Endothelial cell of umbilical vein (primary cell): ENCODE measurements around the gene MYH16. TPM values are rescaled to one million over a fixed set of nuclear protein-coding genes. Genes with fewer than 3 reads are reported as not detected.

ENCODE experiments used
- BruUV-seq: library from RNA; stranded (reverse); fragments of 400-500 nt; replicated peaks from 2 replicates; lab custom pipeline; 2021; lab: Mats Ljungman, UMichigan
- CTCF ChIA-PET: fragments of 300-600, 350-600 bp; sonication (Branson Sonifier 250); formaldehyde crosslinking; loops from one replicate; lab custom pipeline; 2021; ENCODE audit warnings: antibody characterized with exemption, inconsistent platforms; lab: Charles Lee
- POLR2A ChIA-PET: fragments of 300-600, 350-600 bp; sonication (Branson Sonifier 250); formaldehyde crosslinking; loops from one replicate; lab custom pipeline; 2021; ENCODE audit warnings: antibody characterized with exemption, inconsistent platforms; lab: Charles Lee
- DNase-seq: peaks from one replicate; pipeline ENCODE4 v3.0.0-alpha.2; 2011; ENCODE audit warnings: low read depth, low spot score
- FAIRE-seq: peaks from 2 replicates; lab custom pipeline; 2011; peaks lifted over from hg19 to GRCh38; lab: Jason Lieb, UNC
- H2AFZ ChIP-seq: 2 replicates; pipeline ENCODE4 v1.6.0; 2012; ENCODE audit warnings: low read depth, low read length, control low read depth, inconsistent platforms
- H3K27ac ChIP-seq: 2 replicates; pipeline ENCODE4 v1.5.1; 2011; ENCODE audit warnings: low read depth, mild to moderate bottlenecking, control low read depth, low read length, moderate library complexity; ENCODE audit not compliant: insufficient read depth
- H3K27me3 ChIP-seq, 2 experiments: 2 replicates each; pipeline versions ENCODE4 v1.6.0 to v1.6.1; 2011; ENCODE audit warnings: low read length in 2 of 2, mixed read lengths in 1 of 2; ENCODE audit not compliant: control insufficient read depth in 2 of 2, insufficient read depth in 2 of 2
- H3K36me3 ChIP-seq, 2 experiments: 2 replicates in 1 of 2; 3 replicates in 1 of 2; pipeline ENCODE4 v1.5.1; 2011; ENCODE audit warnings: low read length in 2 of 2, mild to moderate bottlenecking in 1 of 2, moderate library complexity in 1 of 2; ENCODE audit not compliant: control insufficient read depth in 2 of 2, insufficient read depth in 2 of 2; ENCODE audit errors: extremely low read depth in 1 of 2
- H3K4me1 ChIP-seq: 3 replicates; pipeline ENCODE4 v1.5.1; 2011; ENCODE audit warnings: mild to moderate bottlenecking, low read length; ENCODE audit not compliant: control insufficient read depth, insufficient read depth; ENCODE audit errors: extremely low read depth
- H3K4me2 ChIP-seq: 2 replicates; pipeline ENCODE4 v1.6.1; 2011; ENCODE audit warnings: low read length, control low read depth, mixed read lengths; ENCODE audit not compliant: insufficient read depth
- H3K4me3 ChIP-seq, 3 experiments: fragments of 200-600 bp in 1 of 3; sonication (generic), shearing (Covaris generic) in 1 of 3; replicated peaks in 1 of 3; 2 replicates each; pipeline ENCODE4 v1.5.1; 2011 to 2016; ENCODE audit warnings: control low read depth in 3 of 3, low read length in 3 of 3, mild to moderate bottlenecking in 2 of 3, inconsistent platforms in 1 of 3, low read depth in 1 of 3, moderate library complexity in 1 of 3; ENCODE audit not compliant: insufficient read depth in 1 of 3
- H3K79me2 ChIP-seq: 2 replicates; pipeline ENCODE4 v1.6.0; 2012; ENCODE audit warnings: low read length, inconsistent platforms; ENCODE audit not compliant: control insufficient read depth, insufficient read depth
- H3K9ac ChIP-seq: replicated peaks from 2 replicates; pipeline ENCODE3; 2011; ENCODE audit warnings: low read length, control low read depth; ENCODE audit not compliant: insufficient read depth; ENCODE audit errors: extremely low read depth
- H3K9me1 ChIP-seq: replicated peaks from 3 replicates; pipeline ENCODE4 v1.6.0; 2011; ENCODE audit warnings: mild to moderate bottlenecking, low read length; ENCODE audit not compliant: control insufficient read depth, insufficient read depth; ENCODE audit errors: extremely low read depth
- H3K9me3 ChIP-seq: replicated peaks from 2 replicates; pipeline ENCODE4 v1.5.1; 2012; ENCODE audit warnings: low read length, inconsistent platforms; ENCODE audit not compliant: control insufficient read depth, insufficient read depth
- H4K20me1 ChIP-seq: replicated peaks from 2 replicates; pipeline ENCODE3; 2011; ENCODE audit warnings: mild to moderate bottlenecking, low read length; ENCODE audit not compliant: control insufficient read depth, insufficient read depth; ENCODE audit errors: extremely low read depth
- EZH2 ChIP-seq: IDR thresholded peaks from 2 replicates; pipeline ENCODE4 v1.6.1; 2012; ENCODE audit warnings: borderline replicate concordance, low read depth, mild to moderate bottlenecking, moderate library complexity, low read length, inconsistent platforms; ENCODE audit not compliant: severe bottlenecking
- FOS ChIP-seq: IDR thresholded peaks from 2 replicates; pipeline ENCODE4 v1.6.1; 2011; ENCODE audit warnings: mild to moderate bottlenecking, low read length, moderate library complexity, borderline replicate concordance; ENCODE audit not compliant: insufficient read depth
- GATA2 ChIP-seq: IDR thresholded peaks from 2 replicates; pipeline ENCODE4 v1.7.0; 2011; ENCODE audit warnings: low read depth, mild to moderate bottlenecking, moderate library complexity, mixed read lengths, low read length; ENCODE audit not compliant: insufficient read length, insufficient read depth
- JUN ChIP-seq: IDR thresholded peaks from 2 replicates; pipeline ENCODE4 v1.6.1; 2011; ENCODE audit warnings: borderline replicate concordance, low read depth; ENCODE audit not compliant: insufficient read length, insufficient read depth
- MAX ChIP-seq: IDR thresholded peaks from 2 replicates; pipeline ENCODE4 v1.6.1; 2011; ENCODE audit not compliant: insufficient read depth, insufficient read length
- MYC ChIP-seq: IDR thresholded peaks from one replicate; pipeline ENCODE4 v1.6.1; 2011; ENCODE audit warnings: mild to moderate bottlenecking, low read depth, low read length
- POLR2A ChIP-seq: IDR thresholded peaks from 2 replicates; pipeline ENCODE4 v1.6.1; 2012; ENCODE audit warnings: low read depth, mild to moderate bottlenecking, control low read depth, low read length
- POLR2AphosphoS5 ChIP-seq: IDR thresholded peaks from 2 replicates; pipeline ENCODE4 v1.6.1; 2012; ENCODE audit warnings: low read depth, mild to moderate bottlenecking, control low read depth, low read length, moderate library complexity; ENCODE audit not compliant: insufficient read depth
- dilution Hi-C: fragments of 300-500 bp; cut with MboI; formaldehyde crosslinking; loops from one replicate; pipeline ENCODE4 v1.15.0; 2019; ENCODE audit warnings: low sequenced_read_pairs; ENCODE audit not compliant: extremely low pct_ligation_motif_present
- intact Hi-C: fragments of 100-400 bp; cut with micrococcal nuclease; formaldehyde crosslinking; loops from one replicate; pipeline ENCODE4 v1.10.0; 2022
- polyA plus RNA-seq, 4 experiments: library from polyadenylated mRNA; depleted of rRNA in 3 of 4; stranded (reverse) in 3 of 4; unstranded in 1 of 4; fragments of >200 nt; gene quantifications; 2 replicates each; pipeline versions ENCODE4 v1.2.1 to v1.2.3, GENCODE V29; 2011 to 2012; ENCODE audit warnings: missing spikeins in 1 of 4
- total RNA-seq: library from RNA; stranded (reverse); gene quantifications from 2 replicates; pipeline ENCODE4 v1.2.3, GENCODE V29; 2021
- TF ChIP-seq, protein P1 (sequence below), 2 donors: IDR thresholded peaks; 1 replicate in 1 of 2; 2 replicates in 1 of 2; pipeline ENCODE4 v1.5.1; 2011; ENCODE audit warnings: low read length in 2 of 2, mild to moderate bottlenecking in 2 of 2, moderate library complexity in 2 of 2, control low read depth in 1 of 2, inconsistent platforms in 1 of 2, low read depth in 1 of 2; ENCODE audit not compliant: insufficient read depth in 1 of 2; ENCODE audit errors: extremely low read depth in 1 of 2

Gene MYH16
- total and polyA plus RNA-seq, 2 donors (not counting 3 experiments of a cell fraction or from before 2014, with no cell fraction given): 0.01 to 0.11 TPM

DNA sequence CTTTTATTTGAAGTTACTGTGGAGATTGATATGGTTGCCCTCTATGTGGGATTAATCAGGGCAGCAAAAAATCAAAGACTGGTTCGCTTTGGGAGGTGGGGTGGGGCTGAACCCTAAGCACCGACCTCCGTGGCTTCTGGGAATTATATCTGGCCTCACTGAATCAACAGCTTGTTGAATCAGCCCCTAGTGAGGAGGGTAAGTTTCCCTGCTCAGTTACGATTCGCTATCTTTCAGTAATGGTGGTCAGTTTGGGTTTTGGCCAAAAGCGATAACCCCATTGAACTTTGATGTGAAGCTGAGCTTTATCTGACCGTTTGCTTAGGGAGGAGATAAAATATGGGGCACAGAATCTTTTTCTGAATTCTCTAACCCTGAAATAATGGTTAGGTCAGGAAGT, 36.5 kb downstream of the MYH16 start:
- Histone ChIP-seq H2AFZ (no peak overlapping the region), H3K36me3 (no peaks in the 10 kb centered on the region), H3K9ac (no peak overlapping the region), H3K4me1 (no peaks in the 10 kb centered on the region), H3K9me1 (no peaks in the 10 kb centered on the region), H3K27ac (no peak overlapping the region), H4K20me1 (no peaks in the 10 kb centered on the region), H3K4me2 (no peak overlapping the region), H3K27me3 (no peaks in the 10 kb centered on the region), H3K9me3 (no peaks in the 10 kb centered on the region), H3K79me2 (no peaks in the 10 kb centered on the region), H3K4me3 (no peak overlapping the region)
- DNase-seq: no peak
- BruUV-seq: no TSS peak
- POLR2A ChIA-PET: no interaction called here
- no peak for FAIRE-seq
- dilution Hi-C loops: no loop called here
- intact Hi-C loops: no loop called here
- TF ChIP-seq FOS (no peak), MYC (no peak), POLR2AphosphoS5 (no peak), EZH2 (no peak), GATA2 (no peak), JUN (no peak), MAX (no peak), POLR2A (no peak)
- TF ChIP-seq, protein P1, sequence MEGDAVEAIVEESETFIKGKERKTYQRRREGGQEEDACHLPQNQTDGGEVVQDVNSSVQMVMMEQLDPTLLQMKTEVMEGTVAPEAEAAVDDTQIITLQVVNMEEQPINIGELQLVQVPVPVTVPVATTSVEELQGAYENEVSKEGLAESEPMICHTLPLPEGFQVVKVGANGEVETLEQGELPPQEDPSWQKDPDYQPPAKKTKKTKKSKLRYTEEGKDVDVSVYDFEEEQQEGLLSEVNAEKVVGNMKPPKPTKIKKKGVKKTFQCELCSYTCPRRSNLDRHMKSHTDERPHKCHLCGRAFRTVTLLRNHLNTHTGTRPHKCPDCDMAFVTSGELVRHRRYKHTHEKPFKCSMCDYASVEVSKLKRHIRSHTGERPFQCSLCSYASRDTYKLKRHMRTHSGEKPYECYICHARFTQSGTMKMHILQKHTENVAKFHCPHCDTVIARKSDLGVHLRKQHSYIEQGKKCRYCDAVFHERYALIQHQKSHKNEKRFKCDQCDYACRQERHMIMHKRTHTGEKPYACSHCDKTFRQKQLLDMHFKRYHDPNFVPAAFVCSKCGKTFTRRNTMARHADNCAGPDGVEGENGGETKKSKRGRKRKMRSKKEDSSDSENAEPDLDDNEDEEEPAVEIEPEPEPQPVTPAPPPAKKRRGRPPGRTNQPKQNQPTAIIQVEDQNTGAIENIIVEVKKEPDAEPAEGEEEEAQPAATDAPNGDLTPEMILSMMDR (IDR thresholded peaks at IDR 0.05; ENCODE audit: extremely low read depth in 1 of 2, insufficient read depth in 1 of 2, low read depth in 1 of 2, low read length in 2 of 2): no peak
- CTCF ChIA-PET: interaction anchor here (0.7 to 5.6 kb wide), 5 partner anchors 69 to 274 kb away, joined by 3 to 44 read pairs (median 5); no protein-coding TSS in a partner anchor
